Peyer's patch (tissue), 4 donors: ENCODE measurements around the gene JAZF1.

ENCODE experiments used
- CTCF ChIP-seq, 6 experiments: fragments of 450-650 bp in 4 of 6; fragments of 200-600 bp in 2 of 6; sonication (generic) in 1 of 6; IDR thresholded peaks; one replicate each; pipeline ENCODE4 v1.5.1; 2017 to 2019; ENCODE audit warnings: antibody characterized with exemption in 6 of 6, mild to moderate bottlenecking in 3 of 6, moderate library complexity in 1 of 6
- POLR2A ChIP-seq, 2 donors: fragments of 450-650 bp; IDR thresholded peaks; one replicate each; pipeline ENCODE4 v1.5.1; 2017; ENCODE audit warnings: antibody characterized with exemption in 2 of 2, mild to moderate bottlenecking in 2 of 2, moderate library complexity in 2 of 2

GRCh38 chr7:28083998-28084985 lies 96.3 kb downstream of the JAZF1 start:
- no peak for TF ChIP-seq CTCF (IDR thresholded peaks at IDR 0.05)
- TF ChIP-seq POLR2A (IDR thresholded peaks at IDR 0.05), result no peak
